Ovary (tissue), 9 donors: ENCODE data around the gene HLCS. TPM values are rescaled to one million over a fixed set of nuclear protein-coding genes. Genes with fewer than 3 reads are reported as not detected.
"Not testable (repeated sequence)": the region's sequence is repeated elsewhere in the genome, so short reads cannot be mapped to it uniquely, and the experiment has no call there.

Source experiments
- DNase-seq, 5 donors: peaks; one replicate each; pipeline ENCODE4 v3.0.0-alpha.2; 2019 to 2020
- H3K27ac ChIP-seq, 2 donors: fragments of 200-600 bp; one replicate each; pipeline versions ENCODE4 v1.5.1 to v1.8.0; 2019 to 2022
- H3K27me3 ChIP-seq: fragments of 200-600 bp; one replicate; pipeline ENCODE4 v1.8.0; 2022
- H3K36me3 ChIP-seq: fragments of 200-600 bp; sonication (generic); one replicate; pipeline ENCODE4 v1.5.1; 2019
- H3K4me1 ChIP-seq: one replicate; pipeline ENCODE4 v1.8.1; 2013; ENCODE audit warnings: mild to moderate bottlenecking, moderate library complexity; ENCODE audit not compliant: insufficient read depth
- H3K4me3 ChIP-seq: fragments of 200-600 bp; sonication (generic); one replicate; pipeline ENCODE4 v1.5.1; 2017
- H3K9me3 ChIP-seq, 2 donors: fragments of 200-600 bp in 1 of 2; sonication (generic) in 1 of 2; one replicate each; pipeline versions ENCODE4 v1.5.1 to v1.8.1; 2013 to 2019; ENCODE audit warnings: mild to moderate bottlenecking in 1 of 2, moderate library complexity in 1 of 2
- EP300 ChIP-seq: sonication (generic); formaldehyde crosslinking; IDR thresholded peaks from one replicate; pipeline ENCODE4 v1.6.1; 2017; ENCODE audit warnings: antibody characterized with exemption
- POLR2A ChIP-seq: fragments of 450-650 bp; IDR thresholded peaks from one replicate; pipeline ENCODE4 v1.6.1; 2017; ENCODE audit warnings: antibody characterized with exemption, mild to moderate bottlenecking, moderate library complexity
- WGBS, 3 donors: extraction: QIAGEN DNeasy Blood & Tissue Kit in 1 of 3; methylation state at CpG; one replicate each; pipeline versions ENCODE4 v1.1.5 to v1.1.7; 2013 to 2017; 5-methylcytosine and 5-hydroxymethylcytosine counted together
- intact Hi-C, 4 donors: fragments of 100-400 bp; cut with DNase I; formaldehyde crosslinking; loops; one replicate each; pipeline versions ENCODE4 v1.11.0 to v1.15.1; 2022 to 2023
- polyA plus RNA-seq, 2 donors: library from polyadenylated mRNA; stranded (reverse); fragments of 200-250 nt in 1 of 2; fragments of 350-450 nt in 1 of 2; fragmentation: Illumina TruSeq in 1 of 2; extraction: RNeasy Lipid Tissue Mini Kit (QIAGEN cat#74804) in 1 of 2; gene quantifications; one replicate each; pipeline ENCODE4 v1.2.3, GENCODE V29; 2013 to 2014
- total RNA-seq, 7 donors: library from RNA; depleted of rRNA in 2 of 7; stranded (reverse); fragments of >200 nt in 2 of 7; fragmentation: NEBNext Ultra II Directional in 3 of 7; extraction: Animal tissue kit (Norgen Biotek cat#: 25700) in 3 of 7; gene quantifications; one replicate each; pipeline versions ENCODE4 v1.1.0 to v1.2.4, GENCODE V29; 2016 to 2023
- TF ChIP-seq, protein P1 (sequence below), 3 donors: fragments of 450-650 bp in 2 of 3; fragments of 200-600 bp in 1 of 3; IDR thresholded peaks; one replicate each; pipeline versions ENCODE4 v1.5.1 to v1.8.0; 2016 to 2022; ENCODE audit warnings: antibody characterized with exemption in 3 of 3, mild to moderate bottlenecking in 1 of 3
- donor health status: DM: no; HTN: no; CAD: no; lungs with moderate emphysema.
- donor health status: DM: no; HTN: no; CAD: no.
- donor health status: Bipolar disorder and iron deficiency.
- donor health status: DM: yes; HTN: yes; CAD: no.
- donor health status: DM: no; HTN: no; CAD: no.
- donor health status: DM: yes; HTN: yes; CAD: no.

Gene HLCS
- total and polyA plus RNA-seq, 9 donors: 4.0 to 20.3 (median 12.4) TPM

DNA sequence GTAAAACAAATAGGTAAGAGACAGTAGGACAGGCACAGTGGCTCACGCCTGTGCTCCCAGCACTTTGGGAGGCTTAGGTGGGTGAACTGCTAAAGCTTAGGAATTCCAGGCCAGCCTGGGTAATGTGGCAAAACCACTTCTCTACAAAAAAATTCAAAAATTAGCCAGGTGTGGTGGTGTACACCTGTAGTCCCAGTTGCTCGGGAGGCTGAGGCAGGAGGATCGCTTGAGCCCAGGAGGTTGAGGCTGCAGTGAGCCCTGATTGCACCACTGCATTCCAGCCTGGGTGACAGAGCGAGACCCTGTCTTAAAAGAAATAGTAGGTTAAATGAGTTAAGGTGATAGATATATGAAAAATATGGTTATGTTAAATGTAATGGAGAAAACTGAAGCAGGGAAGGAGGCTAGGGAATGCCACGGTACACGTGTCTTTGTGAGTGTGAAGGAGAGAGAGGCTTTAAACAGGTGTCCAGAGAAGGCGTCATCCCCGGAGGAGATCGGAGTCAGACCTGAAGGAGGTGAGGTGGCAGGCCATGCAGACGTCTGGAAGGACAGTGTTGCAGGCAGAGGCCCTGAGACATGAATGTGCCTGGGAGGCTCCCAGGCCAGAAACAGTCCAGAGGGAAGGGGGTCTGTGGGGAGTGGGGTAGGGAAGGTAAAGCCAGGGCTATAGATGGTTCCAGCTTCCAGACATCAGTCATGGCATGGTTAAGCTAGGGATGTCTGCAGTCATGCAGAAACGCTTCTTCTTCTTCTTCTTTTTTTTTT, 32.8 kb upstream of the HLCS start:
- 89% methylated on average over 11 of the region's 11 CpGs for WGBS, 3 donors
- Histone ChIP-seq H3K9me3 (no peaks in the 10 kb centered on the region), H3K27ac (no peak overlapping the region), H3K4me3 (no peak overlapping the region), H3K4me1 (no peaks in the 10 kb centered on the region), H3K27me3 (no peaks in the 10 kb centered on the region), H3K36me3 (no peaks in the 10 kb centered on the region)
- intact Hi-C loops: no loop called here
- no peak for DNase-seq
- TF ChIP-seq POLR2A (no peak), EP300 (no peak)
- TF ChIP-seq, protein P1, sequence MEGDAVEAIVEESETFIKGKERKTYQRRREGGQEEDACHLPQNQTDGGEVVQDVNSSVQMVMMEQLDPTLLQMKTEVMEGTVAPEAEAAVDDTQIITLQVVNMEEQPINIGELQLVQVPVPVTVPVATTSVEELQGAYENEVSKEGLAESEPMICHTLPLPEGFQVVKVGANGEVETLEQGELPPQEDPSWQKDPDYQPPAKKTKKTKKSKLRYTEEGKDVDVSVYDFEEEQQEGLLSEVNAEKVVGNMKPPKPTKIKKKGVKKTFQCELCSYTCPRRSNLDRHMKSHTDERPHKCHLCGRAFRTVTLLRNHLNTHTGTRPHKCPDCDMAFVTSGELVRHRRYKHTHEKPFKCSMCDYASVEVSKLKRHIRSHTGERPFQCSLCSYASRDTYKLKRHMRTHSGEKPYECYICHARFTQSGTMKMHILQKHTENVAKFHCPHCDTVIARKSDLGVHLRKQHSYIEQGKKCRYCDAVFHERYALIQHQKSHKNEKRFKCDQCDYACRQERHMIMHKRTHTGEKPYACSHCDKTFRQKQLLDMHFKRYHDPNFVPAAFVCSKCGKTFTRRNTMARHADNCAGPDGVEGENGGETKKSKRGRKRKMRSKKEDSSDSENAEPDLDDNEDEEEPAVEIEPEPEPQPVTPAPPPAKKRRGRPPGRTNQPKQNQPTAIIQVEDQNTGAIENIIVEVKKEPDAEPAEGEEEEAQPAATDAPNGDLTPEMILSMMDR (IDR thresholded peaks at IDR 0.05): no peak

DNA sequence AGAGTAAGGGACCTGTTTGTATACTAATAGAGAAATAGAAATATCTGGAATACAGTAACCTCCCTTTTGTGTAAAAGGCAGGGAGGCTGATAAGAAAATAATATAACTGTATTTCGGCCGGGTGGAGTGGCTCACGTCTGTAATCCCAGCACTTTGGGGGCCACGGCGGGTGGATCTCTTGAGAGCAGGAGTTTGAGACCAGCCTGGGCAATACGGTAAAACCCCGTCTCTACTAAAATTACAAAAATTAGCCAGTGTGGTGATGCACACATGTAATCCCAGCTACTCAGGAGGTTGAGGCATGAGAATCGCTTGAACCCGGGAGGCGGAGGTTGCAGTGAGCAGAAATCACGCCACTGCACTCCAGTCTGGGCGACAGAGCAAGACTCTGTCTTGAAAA, 28.8 kb upstream of the HLCS start:
- H3K9me3 ChIP-seq, intact Hi-C loops, H3K27ac ChIP-seq, H3K36me3 ChIP-seq, DNase-seq, H3K4me3 ChIP-seq, H3K27me3 ChIP-seq, H3K4me1 ChIP-seq: not testable (repeated sequence)
- 92 to 96% (median 92%) methylated on average over 12 of the region's 12 CpGs for WGBS, 3 donors

DNA sequence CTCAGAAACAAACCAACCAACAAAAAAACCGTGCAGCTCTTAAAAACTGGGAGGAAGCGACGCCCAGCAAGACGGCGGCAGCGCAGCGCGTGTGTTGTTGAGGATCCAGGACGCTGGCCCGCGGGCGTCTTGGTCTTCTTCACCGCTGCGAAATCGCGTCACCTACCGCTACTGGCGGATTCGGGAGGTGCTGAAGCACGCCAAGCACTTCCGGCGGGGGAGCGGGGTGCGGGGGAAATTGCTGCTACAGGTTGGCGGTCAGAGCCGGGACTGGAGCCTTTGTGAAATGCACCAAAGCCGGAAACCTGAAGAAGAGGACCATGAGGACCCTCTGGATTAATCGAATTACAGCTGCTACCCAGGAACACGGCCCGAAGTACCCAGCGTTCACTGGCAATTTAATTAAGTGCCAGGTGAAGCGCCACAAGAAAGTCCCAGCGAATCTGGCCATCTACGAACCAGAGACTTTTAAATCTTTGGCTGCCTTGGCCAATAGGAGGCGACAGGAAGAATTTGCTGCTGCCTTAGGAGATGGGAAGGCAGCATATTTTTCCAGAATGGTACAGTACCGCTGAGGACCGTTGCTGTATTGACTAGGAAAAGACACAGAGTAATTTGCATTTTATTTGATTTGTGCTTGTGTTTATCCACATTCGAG, 28.2 kb upstream of the HLCS start:
- intact Hi-C loops: no loop called here
- WGBS, 3 donors: 36 to 55% (median 50%) methylated on average over 38 of the region's 38 CpGs
- DNase-seq: no peak
- Histone ChIP-seq H3K27ac (no peak overlapping the region), H3K36me3 (no peaks in the 10 kb centered on the region), H3K9me3 (no peaks in the 10 kb centered on the region), H3K4me1 (no peaks in the 10 kb centered on the region), H3K4me3 (no peak overlapping the region), H3K27me3 (no peaks in the 10 kb centered on the region)
- no peak for TF ChIP-seq EP300
- TF ChIP-seq, protein P1 (IDR thresholded peaks at IDR 0.05): no peak
- no peak for TF ChIP-seq POLR2A

DNA sequence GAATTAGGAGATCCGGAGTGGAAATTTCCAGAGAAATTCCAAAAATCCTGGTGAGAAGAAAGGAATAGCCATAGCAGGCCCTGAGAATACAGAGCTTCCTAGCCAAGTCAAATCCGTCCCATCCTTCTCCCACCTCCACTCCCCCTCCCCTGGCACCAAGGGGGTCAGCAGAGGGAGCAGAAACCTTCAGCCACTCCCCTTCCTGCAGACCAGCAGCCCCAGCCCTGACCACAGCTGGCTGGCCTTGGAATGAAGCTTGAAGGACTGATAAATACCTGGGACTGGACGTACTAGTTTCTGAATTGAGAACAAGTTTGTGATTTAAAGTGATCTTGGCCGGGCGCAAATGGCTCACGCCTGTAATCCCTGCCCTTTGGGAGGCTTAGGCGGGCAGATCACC, 26.2 kb upstream of the HLCS start:
- H3K9me3 ChIP-seq: no peaks in the 10 kb centered on the region
- H3K4me1 ChIP-seq: no peaks in the 10 kb centered on the region
- TF ChIP-seq POLR2A (no peak), EP300 (no peak)
- TF ChIP-seq, protein P1 (IDR thresholded peaks at IDR 0.05): no peak
- H3K36me3 ChIP-seq: no peaks in the 10 kb centered on the region
- DNase-seq: peak in 1 of 5 donors; percentile 33
- H3K27me3 ChIP-seq: no peaks in the 10 kb centered on the region
- intact Hi-C loops: no loop called here
- no peak overlapping the region for H3K27ac ChIP-seq
- no peak overlapping the region for H3K4me3 ChIP-seq
- 26 to 58% (median 42%) methylated on average over 7 of the region's 7 CpGs for WGBS, 3 donors

DNA sequence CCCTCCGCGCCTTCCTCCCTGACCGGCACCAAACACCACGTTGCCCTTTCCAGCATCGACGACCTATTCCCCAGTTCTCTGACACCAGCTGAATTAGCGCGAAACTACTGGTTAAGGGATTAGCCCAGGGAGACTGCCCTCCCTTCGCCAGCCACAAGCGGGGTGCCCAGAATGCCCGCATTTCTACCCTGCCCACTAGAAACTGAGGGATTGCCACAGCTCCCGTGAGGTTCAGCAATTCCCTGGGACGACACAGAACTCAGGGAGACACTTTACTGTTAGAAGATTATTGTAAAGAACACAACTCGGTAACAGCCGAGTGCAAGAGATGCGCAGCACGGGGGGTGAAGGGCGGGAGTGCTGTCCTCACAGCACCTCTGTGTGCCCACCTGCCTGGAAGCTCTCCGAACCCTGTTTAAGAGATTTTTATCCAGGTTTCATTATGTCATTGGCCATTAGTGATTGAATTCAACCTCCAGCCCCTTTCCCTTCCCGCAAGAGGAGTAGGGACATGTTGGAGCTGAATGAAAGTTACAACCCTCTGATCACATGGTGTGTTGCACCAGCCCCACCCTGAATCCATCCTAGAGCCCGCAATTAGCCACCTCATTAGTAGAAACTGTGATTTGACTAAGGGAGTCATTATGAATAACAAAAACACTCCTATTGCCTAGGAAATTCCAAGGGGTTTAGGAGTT, 24.2 kb upstream of the HLCS start:
- no peaks in the 10 kb centered on the region for H3K36me3 ChIP-seq
- no peaks in the 10 kb centered on the region for H3K4me1 ChIP-seq
- intact Hi-C loops: no loop called here
- DNase-seq: no peak
- peak overlapping the region; percentile 83 to 84 for H3K27ac ChIP-seq
- TF ChIP-seq EP300 (no peak), POLR2A (no peak)
- TF ChIP-seq, protein P1 (IDR thresholded peaks at IDR 0.05): no peak
- peak overlapping the region; percentile 74 for H3K4me3 ChIP-seq
- no peaks in the 10 kb centered on the region for H3K27me3 ChIP-seq
- 68 to 73% (median 73%) methylated on average over 21 of the region's 21 CpGs for WGBS, 3 donors
- H3K9me3 ChIP-seq: no peaks in the 10 kb centered on the region
